Lower lobe of right lung (tissue), 2 donors: ENCODE measurements around the gene UVSSA. TPM values are rescaled to one million over a fixed set of nuclear protein-coding genes. Genes with fewer than 3 reads are reported as not detected.
A peak's percentile ranks its signal among the peaks of the same experiment; 100 is the strongest.

Experiments
- ATAC-seq, 2 donors: fragments of 200-7000 bp; cut with Tn5 transposase; one replicate each; pipeline ENCODE4 v1.9.1; 2020 to 2022; ENCODE audit warnings: mild to moderate bottlenecking in 2 of 2, moderate library complexity in 2 of 2
- DNase-seq: peaks from one replicate; pipeline ENCODE4 v3.0.0-alpha.2; 2020
- H3K27ac ChIP-seq: fragments of 200-600 bp; one replicate; pipeline ENCODE4 v1.8.0; 2022
- H3K27me3 ChIP-seq: fragments of 200-600 bp; one replicate; pipeline ENCODE4 v1.8.0; 2022; ENCODE audit warnings: low read depth
- H3K36me3 ChIP-seq: fragments of 200-600 bp; one replicate; pipeline ENCODE4 v1.8.0; 2022; ENCODE audit warnings: mild to moderate bottlenecking
- H3K4me1 ChIP-seq: fragments of 200-600 bp; one replicate; pipeline ENCODE4 v1.8.0; 2022
- H3K4me3 ChIP-seq: fragments of 200-600 bp; one replicate; pipeline ENCODE4 v1.8.0; 2022; ENCODE audit warnings: mild to moderate bottlenecking
- H3K9me3 ChIP-seq: fragments of 200-600 bp; one replicate; pipeline ENCODE4 v1.8.0; 2022
- CTCF ChIP-seq: fragments of 200-600 bp; IDR thresholded peaks from one replicate; pipeline ENCODE4 v1.8.0; 2022; ENCODE audit warnings: antibody characterized with exemption, mild to moderate bottlenecking
- intact Hi-C: fragments of 100-400 bp; cut with DNase I; formaldehyde crosslinking; loops from one replicate; pipeline ENCODE4 v1.11.0; 2022
- long read RNA-seq: library from polyadenylated mRNA; unstranded; transcript quantifications from one replicate; pipeline ENCODE4 v2.0.0, GENCODE V29; 2021
- total RNA-seq: library from RNA; stranded (reverse); fragmentation: NEBNext Ultra II Directional; extraction: Animal tissue kit (Norgen Biotek cat#: 25700); gene quantifications from one replicate; pipeline ENCODE4 v1.2.1, GENCODE V29; 2021
- donor health status: DM: no; HTN: yes; CAD: no; lungs with severe emphysema.

Gene UVSSA
- total RNA-seq = 27.9 TPM
- long read RNA-seq, partial matches to known transcripts = 9 of 29 reads
- long read RNA-seq, other reads (novel, unspliced or antisense) = 19 of 29 reads

DNA sequence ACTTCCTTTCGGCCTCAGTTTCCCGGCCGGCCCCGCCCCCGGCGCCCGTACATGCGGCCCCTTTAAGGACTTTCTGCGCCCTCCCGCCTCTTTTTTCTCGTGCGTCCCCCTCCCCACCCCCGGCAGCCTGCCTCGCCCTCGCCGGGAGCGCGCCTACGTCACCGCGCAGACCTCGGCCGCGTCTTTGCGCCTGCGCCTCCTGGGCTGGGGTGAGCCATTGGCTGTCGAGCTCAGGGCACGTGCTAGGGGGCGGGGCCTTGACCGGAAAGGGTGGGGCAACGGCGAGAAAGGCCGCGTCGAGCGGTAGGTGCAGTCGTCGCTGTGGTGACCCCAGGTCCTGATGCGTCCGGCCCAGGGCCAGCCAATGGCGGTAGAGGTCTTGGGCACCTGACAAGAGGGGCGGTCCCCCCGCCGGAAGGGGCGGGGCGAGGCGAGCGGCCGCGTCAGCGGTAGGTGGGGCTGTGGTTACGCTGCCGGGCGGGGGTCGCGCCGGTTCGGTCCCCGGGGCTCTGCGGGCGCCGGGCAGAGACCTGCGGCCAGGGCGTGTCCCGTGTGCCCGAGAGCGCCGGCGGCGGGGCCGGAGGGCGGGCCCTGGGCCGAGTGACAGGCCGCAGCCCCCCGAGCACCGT, at the start of gene UVSSA:
UVSSA (plus strand) TSS at position 428 of the 629 bp plus-strand sequence. CDS start 884 bp downstream, outside the sequence.
- TF ChIP-seq CTCF = no peak
- peak within 1 kb of the TSS; percentile 82 for H3K4me3 ChIP-seq
- peak within 1 kb of the TSS; percentile 100 for H3K27ac ChIP-seq
- no peaks in the 10 kb centered on the region for H3K27me3 ChIP-seq
- peaks cover 41% of the 10 kb centered on the region for H3K4me1 ChIP-seq
- peaks cover 17% of the 10 kb centered on the region for H3K36me3 ChIP-seq
- ATAC-seq (peak; percentile 96 to 97), DNase-seq (peak; percentile 100)
- intact Hi-C loops = no loop called here
- no peaks in the 10 kb centered on the region for H3K9me3 ChIP-seq

- Histone ChIP-seq H3K4me3 (no peak overlapping the region), H3K4me1 (peaks cover 24% of the 10 kb centered on the region), H3K27me3 (no peaks in the 10 kb centered on the region), H3K9me3 (no peaks in the 10 kb centered on the region), H3K27ac (no peak overlapping the region), H3K36me3 (peaks cover 46% of the 10 kb centered on the region)
- intact Hi-C loops = no loop called here
- ATAC-seq = no peak
- no peak for DNase-seq
- TF ChIP-seq CTCF = no peak
These were observed 49.3 kb upstream of the UVSSA start for GRCh38 chr4:1297456-1298325.

- no peaks in the 10 kb centered on the region for H3K9me3 ChIP-seq
- intact Hi-C loops = no loop called here
- H3K4me3 ChIP-seq = no peak overlapping the region
- no peak for TF ChIP-seq CTCF
- ATAC-seq (no peak), DNase-seq (peak; percentile 20)
- no peak overlapping the region for H3K27ac ChIP-seq
- peaks cover 24% of the 10 kb centered on the region for H3K4me1 ChIP-seq
- H3K27me3 ChIP-seq = no peaks in the 10 kb centered on the region
- H3K36me3 ChIP-seq = peaks cover 46% of the 10 kb centered on the region
These were observed 48.5 kb upstream of the UVSSA start for GRCh38 chr4:1298461-1298860.

DNA sequence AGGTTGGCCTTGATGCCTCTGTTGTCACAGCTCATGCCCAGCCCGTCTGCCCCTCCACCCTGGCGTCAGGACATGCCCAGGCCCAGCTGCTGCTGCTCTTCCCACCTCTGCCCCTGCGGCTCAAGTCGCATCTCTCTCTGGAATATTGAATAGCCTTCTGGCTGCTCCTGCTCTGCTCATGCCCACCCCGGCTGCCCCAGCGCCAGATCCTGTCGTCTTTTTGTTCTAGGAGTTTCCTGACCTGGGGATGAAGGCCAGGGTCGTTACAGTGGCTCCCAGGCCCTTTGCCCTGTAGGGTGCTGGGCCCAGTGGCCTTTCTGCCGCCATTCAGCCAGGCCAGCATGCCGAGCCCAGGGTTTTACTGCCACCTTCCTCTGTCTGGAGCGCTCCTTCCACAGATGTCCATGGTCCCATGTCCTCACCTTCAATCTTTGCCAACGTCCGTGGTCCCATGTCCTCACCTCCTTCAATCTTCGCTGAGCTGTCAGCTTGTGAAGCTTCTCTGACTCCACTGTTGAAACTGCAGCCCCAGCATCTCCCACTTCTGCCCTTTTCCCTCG, 47.6 kb upstream of the UVSSA start:
- DNase-seq (peak; percentile 22), ATAC-seq (no peak)
- Histone ChIP-seq H3K27ac (no peak overlapping the region), H3K27me3 (no peaks in the 10 kb centered on the region), H3K36me3 (peaks cover 46% of the 10 kb centered on the region), H3K4me1 (peaks cover 19% of the 10 kb centered on the region), H3K9me3 (no peaks in the 10 kb centered on the region), H3K4me3 (no peak overlapping the region)
- intact Hi-C loops = no loop called here
- no peak for TF ChIP-seq CTCF

GRCh38 chr4:1300466-1301455, 46.2 kb upstream of the UVSSA start:
- H3K4me3 ChIP-seq = no peak overlapping the region
- H3K27me3 ChIP-seq = no peaks in the 10 kb centered on the region
- peak; percentile 80 to 87 for ATAC-seq
- intact Hi-C loops = no loop called here
- H3K9me3 ChIP-seq = no peaks in the 10 kb centered on the region
- DNase-seq = peak; percentile 88
- peak overlapping the region; percentile 61 for H3K27ac ChIP-seq
- TF ChIP-seq CTCF = no peak
- H3K36me3 ChIP-seq = peaks cover 51% of the 10 kb centered on the region
- H3K4me1 ChIP-seq = peaks cover 11% of the 10 kb centered on the region
